ENCODE results near the gene LHFPL5. TPM values are rescaled to one million over a fixed set of nuclear protein-coding genes. Genes with fewer than 3 reads are reported as not detected.

Gene LHFPL5
- total RNA-seq, 1 experiment from 2014 or later = 0.71 TPM

DNA sequence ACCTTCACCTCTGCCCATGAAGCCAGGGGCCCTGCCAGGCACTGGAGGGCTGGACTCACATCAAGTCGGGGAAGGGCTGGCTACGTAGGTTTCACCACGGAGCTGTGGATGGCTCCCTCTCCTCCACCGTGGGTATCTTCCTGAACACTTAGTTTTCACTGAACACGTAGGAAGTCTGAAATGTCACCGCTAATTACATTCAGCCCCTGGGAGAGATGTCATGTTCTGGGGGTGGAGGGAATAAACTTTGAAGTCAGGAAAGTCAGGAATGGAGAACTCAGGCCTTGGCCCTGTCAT lies 6.5 kb downstream of the LHFPL5 start:
- Histone ChIP-seq H4K20me1 (ENCODE audit: insufficient read depth) (no peaks in the 10 kb centered on the region), H3K36me3 (ENCODE audit: control insufficient read depth in 1 of 2, insufficient read depth in 2 of 2, low read length in 2 of 2) (no peaks in the 10 kb centered on the region), H2AFZ (ENCODE audit: low read depth, low read length, poor library complexity, severe bottlenecking) (peak overlapping the region; percentile 86), H3K27ac (ENCODE audit: low read depth, low read length) (peak overlapping the region; percentile 65), H3K9me3 (ENCODE audit: control insufficient read depth in 1 of 2, insufficient read depth in 1 of 2, low read depth in 1 of 2, low read length in 2 of 2) (no peaks in the 10 kb centered on the region), H3K4me1 (ENCODE audit: control insufficient read depth in 1 of 2, insufficient read depth in 2 of 2, low read length in 2 of 2) (peaks cover 14 to 24% of the 10 kb centered on the region in 2 experiments), H3K27me3 (ENCODE audit: insufficient read depth, low read length) (no peaks in the 10 kb centered on the region), H3K4me2 (ENCODE audit: low read length) (peak overlapping the region; percentile 91), H3K79me2 (ENCODE audit: insufficient read depth, low read length) (no peaks in the 10 kb centered on the region), H3K4me3 (replicated peaks in 1 of 2; ENCODE audit: low read depth in 1 of 2, low read length in 2 of 2) (peak overlapping the region; percentile 39 to 60), H3K9ac (ENCODE audit: low read length) (peak overlapping the region; percentile 61), H3K9me2 (ENCODE audit: insufficient read depth) (no peaks in the 10 kb centered on the region)
- ATAC-seq = no peak
- no TSS peak for BruUV-seq (replicated peaks)
- ChIA-PET RAD21 (ENCODE audit: low non-redundant PET in 1 of 2, low total read pairs in 2 of 2, uncharacterized antibody in 2 of 2, unreplicated experiment in 2 of 2) (no interaction called here), POLR2A (no interaction called here), CTCF (no interaction called here)
- TF ChIP-seq YY1 (IDR thresholded peaks at IDR 0.05; ENCODE audit: extremely low read depth, insufficient replicate concordance, low read depth, low read length) = no peak
- TF ChIP-seq SIN3A (IDR thresholded peaks at IDR 0.05; ENCODE audit: low read depth) = no peak
- no peak for TF ChIP-seq TCF7L2 (IDR thresholded peaks at IDR 0.05; ENCODE audit: borderline replicate concordance, extremely low read depth, insufficient read depth, insufficient read length)
- TF ChIP-seq RAD21 (IDR thresholded peaks at IDR 0.05; ENCODE audit: low read depth) = no peak
- no peak; the same call in 1 of the 2 replicates for TF ChIP-seq POLR2AphosphoS5 (IDR thresholded peaks at IDR 0.05; ENCODE audit: low read depth, low read length)
- TF ChIP-seq, protein P1, sequence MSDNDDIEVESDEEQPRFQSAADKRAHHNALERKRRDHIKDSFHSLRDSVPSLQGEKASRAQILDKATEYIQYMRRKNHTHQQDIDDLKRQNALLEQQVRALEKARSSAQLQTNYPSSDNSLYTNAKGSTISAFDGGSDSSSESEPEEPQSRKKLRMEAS (IDR thresholded peaks at IDR 0.05) = no peak
- TF ChIP-seq EGR1 (IDR thresholded peaks at IDR 0.05; ENCODE audit: low read depth) = no peak
- no peak for TF ChIP-seq SP1 (IDR thresholded peaks at IDR 0.05; ENCODE audit: low read depth)
- no peak for TF ChIP-seq CEBPB (IDR thresholded peaks at IDR 0.05; ENCODE audit: low read depth)
- TF ChIP-seq, protein P2, sequence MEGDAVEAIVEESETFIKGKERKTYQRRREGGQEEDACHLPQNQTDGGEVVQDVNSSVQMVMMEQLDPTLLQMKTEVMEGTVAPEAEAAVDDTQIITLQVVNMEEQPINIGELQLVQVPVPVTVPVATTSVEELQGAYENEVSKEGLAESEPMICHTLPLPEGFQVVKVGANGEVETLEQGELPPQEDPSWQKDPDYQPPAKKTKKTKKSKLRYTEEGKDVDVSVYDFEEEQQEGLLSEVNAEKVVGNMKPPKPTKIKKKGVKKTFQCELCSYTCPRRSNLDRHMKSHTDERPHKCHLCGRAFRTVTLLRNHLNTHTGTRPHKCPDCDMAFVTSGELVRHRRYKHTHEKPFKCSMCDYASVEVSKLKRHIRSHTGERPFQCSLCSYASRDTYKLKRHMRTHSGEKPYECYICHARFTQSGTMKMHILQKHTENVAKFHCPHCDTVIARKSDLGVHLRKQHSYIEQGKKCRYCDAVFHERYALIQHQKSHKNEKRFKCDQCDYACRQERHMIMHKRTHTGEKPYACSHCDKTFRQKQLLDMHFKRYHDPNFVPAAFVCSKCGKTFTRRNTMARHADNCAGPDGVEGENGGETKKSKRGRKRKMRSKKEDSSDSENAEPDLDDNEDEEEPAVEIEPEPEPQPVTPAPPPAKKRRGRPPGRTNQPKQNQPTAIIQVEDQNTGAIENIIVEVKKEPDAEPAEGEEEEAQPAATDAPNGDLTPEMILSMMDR (IDR thresholded peaks at IDR 0.05 in 2 of 3, conservative IDR thresholded peaks at IDR 0.05 in 1 of 3; ENCODE audit: borderline replicate concordance in 1 of 3, insufficient read depth in 1 of 3, low read depth in 2 of 3, low read length in 2 of 3) = no peak
- TF ChIP-seq EZH2 (IDR thresholded peaks at IDR 0.05) = no peak
- TF ChIP-seq CBX3 (IDR thresholded peaks at IDR 0.05; ENCODE audit: low read depth) = no peak
- intact Hi-C loops (cut with micrococcal nuclease) = no loop called here
- no peak for DNase-seq (ENCODE audit: low read depth, low spot score)
